SJCRH30 (cell line): ENCODE measurements around the gene SKAP1. TPM values are rescaled to one million over a fixed set of nuclear protein-coding genes. Genes with fewer than 3 reads are reported as not detected.
"Not testable (repeated sequence)": the region's sequence is repeated elsewhere in the genome, so short reads cannot be mapped to it uniquely, and the experiment has no call there.

Source experiments
- DNase-seq, 2 experiments: peaks; one replicate each; pipeline ENCODE4 v3.0.0-alpha.2; 2015 to 2020
- H3K27ac ChIP-seq: fragments of 250-450 bp; sonication (Bioruptor Pico); 2 replicates; pipeline ENCODE4 v1.5.1; 2020; ENCODE audit warnings: mild to moderate bottlenecking, moderate library complexity
- H3K27me3 ChIP-seq: fragments of 250-450 bp; sonication (Bioruptor Pico); 2 replicates; pipeline ENCODE4 v1.5.1; 2020; ENCODE audit warnings: mild to moderate bottlenecking, moderate library complexity
- H3K36me3 ChIP-seq: fragments of 250-450 bp; sonication (Bioruptor Pico); 2 replicates; pipeline ENCODE4 v1.5.1; 2020; ENCODE audit warnings: mild to moderate bottlenecking, moderate library complexity
- H3K4me1 ChIP-seq: fragments of 250-450 bp; sonication (Bioruptor Pico); 2 replicates; pipeline ENCODE4 v1.5.1; 2020; ENCODE audit warnings: mild to moderate bottlenecking, moderate library complexity
- H3K4me3 ChIP-seq: fragments of 250-450 bp; sonication (Bioruptor Pico); 2 replicates; pipeline ENCODE4 v1.5.1; 2020; ENCODE audit warnings: mild to moderate bottlenecking, moderate library complexity
- H3K9me3 ChIP-seq: fragments of 250-450 bp; sonication (Bioruptor Pico); replicated peaks from 2 replicates; pipeline ENCODE4 v1.5.1; 2020; ENCODE audit warnings: mild to moderate bottlenecking, moderate library complexity
- total RNA-seq: library from RNA; depleted of rRNA; stranded (reverse); fragments of >200 nt; shearing (Covaris generic); gene quantifications from 2 replicates; pipeline ENCODE4 v1.2.3, GENCODE V29; 2014

Gene SKAP1
- total RNA-seq, 1 experiment from 2014 or later = not detected

DNA sequence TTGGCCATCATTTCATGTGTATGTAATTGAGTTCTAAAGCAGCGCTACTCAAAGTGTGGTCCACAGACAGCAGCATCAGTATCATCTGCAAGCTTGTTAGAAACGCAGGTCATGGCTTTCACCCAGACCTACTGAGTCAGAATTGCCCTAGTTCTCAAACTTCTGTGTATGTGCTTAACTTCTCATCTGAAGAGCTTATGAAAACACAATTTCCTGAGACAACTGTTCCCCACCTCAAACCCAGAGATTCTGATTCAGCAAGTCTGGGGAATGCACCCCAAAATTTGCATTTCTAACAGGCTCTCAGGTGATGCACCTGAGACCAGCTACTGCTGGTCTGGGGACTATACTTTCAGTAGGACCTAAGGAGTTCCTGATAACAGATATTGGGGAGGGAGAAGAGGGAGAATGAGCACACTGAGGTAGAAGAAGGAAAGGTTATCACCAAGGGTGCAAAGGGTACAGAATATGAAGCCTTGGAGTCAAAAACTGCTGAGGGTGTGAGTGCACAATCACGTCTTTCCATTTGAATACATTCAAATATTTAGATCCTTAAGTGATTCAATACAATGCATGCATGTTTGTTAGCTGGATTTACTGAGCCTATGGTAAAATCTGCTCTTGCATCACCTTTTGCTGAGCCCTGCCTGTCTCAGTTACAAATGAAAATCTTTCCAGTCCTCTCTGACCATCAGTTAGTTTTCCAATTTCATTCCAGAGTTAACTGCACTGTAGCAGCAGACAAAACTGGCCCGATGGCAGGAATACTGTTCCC lies 29.2 kb upstream of the SKAP1 start:
- Histone ChIP-seq H3K36me3 (no peaks in the 10 kb centered on the region), H3K27me3 (no peaks in the 10 kb centered on the region), H3K9me3 (no peaks in the 10 kb centered on the region), H3K4me1 (no peaks in the 10 kb centered on the region), H3K4me3 (no peak overlapping the region), H3K27ac (no peak overlapping the region)
- DNase-seq = no peak

DNA sequence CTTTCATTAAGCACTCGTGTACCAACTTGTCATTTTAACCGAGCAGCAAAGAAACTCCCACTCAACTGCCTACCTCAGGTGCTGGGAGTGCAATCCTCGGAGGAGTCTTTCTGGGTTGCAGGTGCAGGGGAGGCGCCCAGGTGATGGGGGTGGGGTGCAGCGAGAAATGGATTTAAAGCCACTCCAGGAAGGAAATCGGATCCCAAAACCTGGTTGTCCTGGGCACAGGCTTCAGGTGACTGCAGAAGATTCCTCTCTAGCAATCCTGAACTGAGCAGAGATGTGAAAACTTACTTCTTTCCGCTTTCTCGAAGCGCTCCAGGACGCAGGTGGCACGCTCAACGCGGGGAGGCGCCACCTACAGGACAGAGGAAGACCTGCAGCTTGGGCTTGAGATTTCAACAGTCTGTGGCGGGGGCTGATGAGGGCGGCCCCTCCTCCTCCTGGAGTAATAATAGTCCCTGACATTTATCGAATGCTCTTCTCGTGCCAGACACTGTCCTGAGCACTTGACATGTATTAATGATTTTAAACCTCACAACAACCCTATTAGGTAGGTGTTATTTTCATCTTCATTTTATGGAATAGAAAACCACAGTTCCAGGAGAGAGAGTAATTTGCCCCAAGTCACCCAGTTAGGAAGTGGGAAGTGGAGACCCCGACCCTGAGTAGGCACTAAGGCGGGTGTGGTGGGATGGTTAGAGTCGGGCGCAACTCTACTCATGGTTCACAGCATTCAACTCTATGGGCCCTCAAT lies 27.2 kb upstream of the SKAP1 start:
- H3K27ac ChIP-seq = no peak overlapping the region
- DNase-seq = peak; percentile 40 to 73
- no peaks in the 10 kb centered on the region for H3K27me3 ChIP-seq

DNA sequence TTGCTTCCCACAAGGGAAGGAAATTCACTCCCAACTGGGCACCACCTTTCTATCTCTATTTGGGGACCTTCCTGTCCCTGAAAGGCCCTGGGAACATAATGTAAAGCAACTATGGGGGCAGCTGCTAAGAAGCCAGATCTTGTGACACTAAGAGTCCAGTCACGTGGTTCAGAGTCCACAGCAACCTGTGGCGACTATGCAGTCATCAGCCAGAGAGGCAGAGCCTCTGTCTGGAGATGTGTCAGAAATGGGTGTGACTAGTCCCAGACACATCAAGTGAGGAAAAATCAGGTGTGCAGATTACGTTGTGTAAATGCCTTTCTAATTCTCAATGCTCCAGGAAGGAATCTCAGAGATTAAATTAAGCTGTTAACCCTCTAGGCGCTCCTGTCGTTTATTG lies 26.6 kb upstream of the SKAP1 start:
- Histone ChIP-seq H3K27me3 (no peaks in the 10 kb centered on the region), H3K36me3 (no peaks in the 10 kb centered on the region), H3K27ac (no peak overlapping the region), H3K4me3 (no peak overlapping the region), H3K4me1 (no peaks in the 10 kb centered on the region), H3K9me3 (no peaks in the 10 kb centered on the region; the same call in 1 of the 2 replicates)
- DNase-seq = no peak

More for the DNA sequence above, 27.2 kb upstream of the SKAP1 start:
- H3K4me3 ChIP-seq = no peak overlapping the region
- H3K4me1 ChIP-seq = no peaks in the 10 kb centered on the region
- H3K9me3 ChIP-seq = no peaks in the 10 kb centered on the region; the same call in 1 of the 2 replicates
- H3K36me3 ChIP-seq = no peaks in the 10 kb centered on the region

DNA sequence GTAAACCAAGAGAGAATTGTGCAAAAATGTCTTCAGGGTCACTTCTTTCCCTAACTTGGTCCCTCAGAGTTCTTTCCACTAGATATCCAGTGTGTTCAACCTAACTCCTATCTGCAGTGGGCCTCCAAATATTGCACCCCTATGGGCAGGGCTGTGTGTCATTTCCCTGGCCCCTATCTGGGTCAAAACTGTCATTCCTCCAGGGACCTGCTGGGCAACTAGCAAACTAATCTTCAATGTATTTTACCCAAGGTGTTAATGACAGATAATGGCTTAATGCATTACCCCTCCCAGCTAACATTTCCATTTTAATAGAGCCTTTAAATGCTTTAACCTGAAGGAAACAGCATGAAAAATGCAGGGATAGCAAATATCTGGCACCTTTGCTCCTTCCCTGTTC lies 25.8 kb upstream of the SKAP1 start:
- Histone ChIP-seq H3K27me3 (no peaks in the 10 kb centered on the region), H3K9me3 (no peaks in the 10 kb centered on the region; the same call in 1 of the 2 replicates), H3K36me3 (no peaks in the 10 kb centered on the region), H3K27ac (no peak overlapping the region), H3K4me1 (no peaks in the 10 kb centered on the region; the same call in 1 of the 2 replicates), H3K4me3 (no peak overlapping the region)
- no peak for DNase-seq

DNA sequence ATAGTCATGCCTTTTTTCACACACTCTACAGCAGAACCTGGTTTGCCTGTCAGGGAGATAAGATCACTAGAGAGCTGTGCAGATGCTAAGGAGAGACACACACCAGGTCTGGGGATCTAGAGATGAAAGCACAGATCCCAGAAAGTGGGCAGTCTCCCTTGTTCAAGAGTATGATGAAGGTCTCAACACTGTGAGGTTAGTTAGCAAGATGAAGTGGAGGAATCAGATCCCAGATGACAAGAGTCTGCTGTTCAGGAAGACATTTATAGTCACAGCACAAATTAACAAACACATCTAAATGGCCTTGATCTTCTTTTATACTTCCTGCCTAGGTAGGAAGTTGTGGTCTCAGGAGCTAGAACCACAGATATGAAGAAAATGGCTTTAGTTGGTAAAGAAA lies 23.4 kb upstream of the SKAP1 start:
- Histone ChIP-seq H3K4me1 (no peaks in the 10 kb centered on the region; the same call in 1 of the 2 replicates), H3K36me3 (no peaks in the 10 kb centered on the region), H3K9me3 (no peaks in the 10 kb centered on the region; the same call in 1 of the 2 replicates), H3K27ac (no peak overlapping the region), H3K4me3 (no peak overlapping the region), H3K27me3 (no peaks in the 10 kb centered on the region)
- DNase-seq = no peak

DNA sequence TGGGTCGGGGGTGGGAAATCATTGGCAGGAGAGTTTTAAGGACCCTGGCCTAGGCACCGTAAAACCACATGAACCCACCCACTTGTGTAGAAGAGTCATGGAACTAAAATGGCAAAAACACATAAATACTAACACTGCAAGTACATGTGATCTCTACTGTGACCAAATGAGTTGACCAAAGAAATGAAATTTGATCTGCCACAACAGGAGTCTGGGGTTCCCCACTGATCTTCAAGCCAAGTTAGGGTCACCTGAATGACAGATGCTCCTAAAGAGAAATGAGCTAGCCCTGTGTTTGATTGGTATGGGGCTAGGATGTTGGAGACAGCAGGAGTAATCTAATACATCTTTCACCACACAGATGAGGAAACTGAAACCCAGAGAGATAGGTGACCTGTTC lies 21.5 kb upstream of the SKAP1 start:
- H3K9me3 ChIP-seq = no peaks in the 10 kb centered on the region; the same call in 1 of the 2 replicates
- DNase-seq = peak in 1 of 2 experiments; percentile 33
- H3K4me3 ChIP-seq = no peak overlapping the region
- no peaks in the 10 kb centered on the region for H3K36me3 ChIP-seq
- no peak overlapping the region for H3K27ac ChIP-seq
- H3K27me3 ChIP-seq = no peaks in the 10 kb centered on the region
- no peaks in the 10 kb centered on the region; the same call in 1 of the 2 replicates for H3K4me1 ChIP-seq

DNA sequence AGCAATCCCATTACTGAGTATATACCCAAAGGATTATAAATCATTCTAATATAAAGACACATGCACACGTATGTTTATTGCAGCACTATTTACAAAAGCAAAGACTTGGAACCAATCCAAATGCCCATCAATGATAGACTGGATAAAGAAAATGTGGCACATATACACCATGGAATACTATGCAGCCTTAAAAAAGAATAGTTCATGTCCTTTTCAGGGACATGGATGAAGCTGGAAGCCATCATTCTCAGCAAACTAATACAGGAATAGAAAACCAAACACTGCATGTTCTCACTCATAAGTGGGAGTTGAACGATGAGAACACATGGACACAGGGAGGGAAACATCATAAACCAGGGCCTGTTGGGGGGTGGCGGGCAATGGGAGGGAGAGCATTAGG lies 19.3 kb upstream of the SKAP1 start:
- H3K9me3 ChIP-seq, H3K27me3 ChIP-seq, H3K36me3 ChIP-seq, H3K27ac ChIP-seq, DNase-seq, H3K4me1 ChIP-seq, H3K4me3 ChIP-seq: not testable (repeated sequence)

DNA sequence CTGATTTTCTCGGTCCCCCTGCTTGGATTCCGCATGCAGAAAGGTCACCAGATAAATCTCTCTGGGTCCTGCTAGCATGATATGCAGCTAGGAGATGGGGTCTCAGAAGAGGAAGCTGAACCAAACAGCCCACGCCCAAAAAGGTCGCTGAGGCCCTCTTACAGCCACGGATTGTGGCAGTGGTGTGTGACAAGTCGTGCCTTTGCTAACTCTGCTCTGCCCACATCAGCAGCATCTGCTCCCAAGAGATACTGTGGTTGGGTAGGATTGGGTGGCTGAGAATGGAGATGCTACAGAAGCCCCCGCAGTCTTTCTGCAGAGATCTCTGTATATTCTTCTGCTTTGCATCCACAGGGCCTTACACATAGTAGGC lies 15.2 kb upstream of the SKAP1 start:
- DNase-seq = no peak
- Histone ChIP-seq H3K36me3 (no peaks in the 10 kb centered on the region), H3K4me3 (no peak overlapping the region), H3K9me3 (no peaks in the 10 kb centered on the region), H3K4me1 (peaks cover 6% of the 10 kb centered on the region; the same call in 1 of the 2 replicates), H3K27me3 (no peaks in the 10 kb centered on the region), H3K27ac (no peak overlapping the region)

DNA sequence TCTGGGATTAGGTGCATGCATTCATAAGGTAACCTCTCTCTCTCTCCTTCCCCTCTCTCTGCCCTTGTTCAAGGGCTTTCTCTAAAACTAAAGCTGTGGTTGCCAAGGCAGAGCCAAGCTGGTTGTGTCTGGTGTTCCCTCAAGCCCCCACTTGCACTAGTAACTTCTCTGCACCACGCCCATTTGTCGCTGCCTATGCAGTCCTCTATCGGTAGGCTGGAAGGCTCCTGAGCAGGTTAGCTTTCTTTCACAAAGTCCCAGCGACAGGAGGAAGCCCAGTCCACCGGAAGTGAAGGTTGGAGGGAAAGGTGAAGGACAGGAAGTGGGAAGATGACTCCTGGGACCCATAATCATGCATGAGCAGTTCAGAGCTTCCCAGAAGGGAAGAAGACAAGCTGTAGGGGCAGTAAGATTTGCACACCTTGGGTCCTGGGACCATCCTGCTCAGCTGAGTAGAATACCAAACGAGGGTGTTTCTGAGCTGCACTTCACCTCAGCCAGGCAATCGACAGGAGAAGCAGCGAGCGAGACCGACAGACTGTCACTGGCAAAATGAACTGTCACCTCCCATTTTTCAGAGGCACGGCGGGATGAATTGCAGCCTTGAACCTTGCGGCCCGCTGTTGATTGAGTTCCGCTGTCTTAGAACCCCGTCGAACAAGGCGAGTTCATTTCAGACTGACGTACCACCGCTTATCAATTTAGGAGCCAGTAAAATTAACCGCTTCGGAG lies 14.7 kb upstream of the SKAP1 start:
- no peak for DNase-seq
- Histone ChIP-seq H3K4me3 (no peak overlapping the region), H3K27ac (no peak overlapping the region), H3K36me3 (no peaks in the 10 kb centered on the region), H3K9me3 (no peaks in the 10 kb centered on the region), H3K4me1 (peaks cover 6% of the 10 kb centered on the region; the same call in 1 of the 2 replicates), H3K27me3 (no peaks in the 10 kb centered on the region)

DNA sequence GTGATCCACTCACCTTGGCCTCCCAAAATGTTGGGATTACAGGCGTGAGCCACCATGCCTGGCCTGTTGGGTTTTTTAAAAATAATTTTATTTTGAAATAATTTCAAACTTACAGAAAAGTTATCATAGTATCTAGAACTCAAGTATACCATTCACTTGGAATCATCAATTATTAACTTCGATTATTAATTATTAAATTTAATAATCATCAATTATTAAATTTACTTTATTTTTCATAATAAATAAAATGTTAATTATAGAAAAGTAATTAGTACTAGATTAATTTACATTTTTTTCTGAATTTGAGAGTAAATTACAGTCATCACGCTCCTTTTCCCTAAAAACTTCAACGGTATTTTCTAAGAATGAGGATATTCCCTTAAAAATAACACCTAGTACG lies 13.7 kb upstream of the SKAP1 start:
- no peaks in the 10 kb centered on the region for H3K27me3 ChIP-seq

DNA sequence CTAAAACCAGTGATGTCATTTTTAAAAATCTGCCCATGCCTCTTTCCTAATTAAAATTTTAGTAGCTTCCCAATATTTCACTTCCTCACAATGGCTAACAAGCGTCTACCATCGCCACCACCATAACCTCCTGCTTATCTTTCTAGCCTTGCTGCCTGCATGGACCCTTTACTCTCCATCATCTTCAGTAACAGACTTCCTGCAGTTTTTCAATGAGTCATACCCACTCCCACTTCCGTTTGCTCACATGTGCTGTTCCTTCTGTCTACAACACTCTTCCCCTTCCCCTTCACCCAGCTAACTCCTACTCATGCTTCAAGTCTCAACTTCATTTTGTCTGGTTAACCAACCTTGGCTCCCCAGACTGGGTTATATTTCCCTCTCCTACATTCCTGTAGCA lies 12.8 kb upstream of the SKAP1 start:
- Histone ChIP-seq H3K27me3 (no peaks in the 10 kb centered on the region), H3K36me3 (no peaks in the 10 kb centered on the region), H3K9me3 (no peaks in the 10 kb centered on the region), H3K4me3 (no peak overlapping the region), H3K27ac (no peak overlapping the region), H3K4me1 (peaks cover 6% of the 10 kb centered on the region; the same call in 1 of the 2 replicates)
- DNase-seq = no peak

More for the DNA sequence above, 13.7 kb upstream of the SKAP1 start:
- Histone ChIP-seq H3K27ac (no peak overlapping the region), H3K4me1 (peaks cover 6% of the 10 kb centered on the region; the same call in 1 of the 2 replicates), H3K36me3 (no peaks in the 10 kb centered on the region), H3K4me3 (no peak overlapping the region), H3K9me3 (no peaks in the 10 kb centered on the region)
- DNase-seq = no peak

DNA sequence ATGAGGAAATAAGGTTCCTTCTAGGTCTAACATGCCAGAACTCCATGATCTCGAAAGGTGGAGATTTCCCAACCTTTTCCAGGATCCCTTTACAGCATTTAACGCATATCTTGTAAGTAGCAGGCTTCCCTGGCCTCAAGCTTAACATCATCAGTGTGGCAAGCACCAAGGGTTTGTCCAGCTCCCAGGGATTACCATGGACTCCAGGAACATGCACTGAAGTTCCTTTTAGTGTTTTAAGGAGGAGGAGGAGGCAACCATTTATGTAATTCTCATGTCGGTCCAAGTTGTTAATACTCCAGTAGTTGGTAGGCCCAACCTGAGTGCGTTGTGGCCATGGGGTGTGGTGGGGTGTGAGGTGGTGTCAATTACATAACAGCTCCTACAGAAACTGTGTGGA lies 11.8 kb upstream of the SKAP1 start:
- H3K4me3 ChIP-seq = no peak overlapping the region
- no peaks in the 10 kb centered on the region for H3K27me3 ChIP-seq
- no peaks in the 10 kb centered on the region for H3K9me3 ChIP-seq
- H3K36me3 ChIP-seq = no peaks in the 10 kb centered on the region
- peaks cover 6% of the 10 kb centered on the region; the same call in 1 of the 2 replicates for H3K4me1 ChIP-seq
- no peak for DNase-seq
- H3K27ac ChIP-seq = no peak overlapping the region

DNA sequence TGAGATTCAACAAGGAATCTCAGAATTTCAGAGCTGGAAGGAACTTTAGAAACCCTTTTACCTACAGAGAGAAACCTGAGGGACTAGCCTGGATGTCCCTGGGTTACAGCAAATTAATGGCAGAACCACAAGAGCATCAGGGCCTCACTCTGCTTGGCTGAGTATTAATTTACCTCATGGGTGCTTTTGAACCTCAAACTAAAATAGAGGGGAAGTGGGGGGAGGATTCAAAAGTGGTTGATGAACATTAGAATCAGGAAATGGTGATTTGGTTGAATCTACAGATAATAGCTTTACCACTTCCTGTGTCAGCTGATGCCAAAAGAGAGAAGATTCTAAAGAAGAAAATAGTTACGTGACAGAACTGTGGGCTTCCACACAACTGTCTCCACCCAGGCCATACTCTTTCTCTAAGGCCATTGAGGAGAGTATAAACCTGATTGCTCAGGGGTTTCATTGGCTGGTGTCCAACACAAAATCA lies 11.3 kb upstream of the SKAP1 start:
- no peaks in the 10 kb centered on the region for H3K27me3 ChIP-seq
- no peak overlapping the region for H3K27ac ChIP-seq
- no peaks in the 10 kb centered on the region for H3K9me3 ChIP-seq
- no peaks in the 10 kb centered on the region for H3K36me3 ChIP-seq
- peaks cover 6% of the 10 kb centered on the region; the same call in 1 of the 2 replicates for H3K4me1 ChIP-seq
- no peak for DNase-seq
- H3K4me3 ChIP-seq = no peak overlapping the region

DNA sequence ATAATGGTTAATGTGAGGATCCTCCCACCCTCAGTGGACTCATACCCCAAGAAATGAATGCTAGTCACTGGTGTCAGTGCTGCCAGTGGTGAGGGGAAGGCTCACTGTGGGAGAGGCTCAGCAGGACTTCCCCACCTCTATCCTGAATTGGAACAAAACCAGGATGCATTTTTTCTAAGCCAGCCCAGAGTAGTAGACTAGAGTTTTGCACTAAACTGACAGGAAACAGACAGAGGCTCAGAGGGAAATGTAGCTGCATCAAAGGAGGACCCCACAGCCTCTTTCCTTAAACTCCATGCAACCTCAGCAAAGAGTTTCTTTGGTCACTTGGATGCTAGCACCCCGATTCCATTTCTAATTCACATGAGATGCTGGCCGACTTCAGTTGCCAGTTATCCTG lies 10.7 kb upstream of the SKAP1 start:
- no peak for DNase-seq
- H3K4me1 ChIP-seq = peaks cover 6% of the 10 kb centered on the region; the same call in 1 of the 2 replicates

More for the DNA sequence above, 10.7 kb upstream of the SKAP1 start:
- no peaks in the 10 kb centered on the region for H3K36me3 ChIP-seq
- H3K27me3 ChIP-seq = no peaks in the 10 kb centered on the region
- H3K27ac ChIP-seq = no peak overlapping the region
- H3K4me3 ChIP-seq = no peak overlapping the region
- H3K9me3 ChIP-seq = no peaks in the 10 kb centered on the region
